HL-60 (cell line): ENCODE data around the gene SRMS.

Source experiments
- DNase-seq, 2 experiments: peaks; one replicate each; pipeline ENCODE4 v3.0.0-alpha.2; 2010 to 2020; ENCODE audit warnings: low read depth in 1 of 2, low spot score in 1 of 2
- H3K27ac ChIP-seq: fragments of 250-450 bp; sonication (Bioruptor Pico); replicated peaks from 2 replicates; pipeline ENCODE4 v1.5.1; 2020; ENCODE audit warnings: mild to moderate bottlenecking, moderate library complexity
- H3K27me3 ChIP-seq: fragments of 250-450 bp; sonication (Bioruptor Pico); 2 replicates; pipeline ENCODE4 v1.5.1; 2021; ENCODE audit warnings: mild to moderate bottlenecking, moderate library complexity; ENCODE audit not compliant: insufficient read depth, poor library complexity, severe bottlenecking
- H3K4me3 ChIP-seq: replicated peaks from 2 replicates; pipeline ENCODE4 v1.5.1; 2011; ENCODE audit warnings: mild to moderate bottlenecking, control low read depth, low read length; ENCODE audit not compliant: insufficient read depth
- GABPA ChIP-seq: IDR thresholded peaks from 2 replicates; pipeline ENCODE4 v1.6.1; 2012; ENCODE audit warnings: low read depth
- POLR2AphosphoS5 ChIP-seq: IDR thresholded peaks from 2 replicates; pipeline ENCODE4 v1.6.1; 2012; ENCODE audit warnings: low read depth
- REST ChIP-seq: IDR thresholded peaks from 2 replicates; pipeline ENCODE4 v1.6.1; 2012; ENCODE audit warnings: low read depth; ENCODE audit not compliant: insufficient replicate concordance
- SPI1 ChIP-seq: IDR thresholded peaks from 2 replicates; pipeline ENCODE4 v1.6.1; 2012; ENCODE audit warnings: low read depth, mild to moderate bottlenecking, borderline replicate concordance
- TF ChIP-seq, protein P1 (sequence below): IDR thresholded peaks from one replicate; pipeline ENCODE4 v1.5.1; 2011; ENCODE audit warnings: low read length, control low read depth, inconsistent platforms; ENCODE audit not compliant: insufficient read depth

SRMS gene

DNA sequence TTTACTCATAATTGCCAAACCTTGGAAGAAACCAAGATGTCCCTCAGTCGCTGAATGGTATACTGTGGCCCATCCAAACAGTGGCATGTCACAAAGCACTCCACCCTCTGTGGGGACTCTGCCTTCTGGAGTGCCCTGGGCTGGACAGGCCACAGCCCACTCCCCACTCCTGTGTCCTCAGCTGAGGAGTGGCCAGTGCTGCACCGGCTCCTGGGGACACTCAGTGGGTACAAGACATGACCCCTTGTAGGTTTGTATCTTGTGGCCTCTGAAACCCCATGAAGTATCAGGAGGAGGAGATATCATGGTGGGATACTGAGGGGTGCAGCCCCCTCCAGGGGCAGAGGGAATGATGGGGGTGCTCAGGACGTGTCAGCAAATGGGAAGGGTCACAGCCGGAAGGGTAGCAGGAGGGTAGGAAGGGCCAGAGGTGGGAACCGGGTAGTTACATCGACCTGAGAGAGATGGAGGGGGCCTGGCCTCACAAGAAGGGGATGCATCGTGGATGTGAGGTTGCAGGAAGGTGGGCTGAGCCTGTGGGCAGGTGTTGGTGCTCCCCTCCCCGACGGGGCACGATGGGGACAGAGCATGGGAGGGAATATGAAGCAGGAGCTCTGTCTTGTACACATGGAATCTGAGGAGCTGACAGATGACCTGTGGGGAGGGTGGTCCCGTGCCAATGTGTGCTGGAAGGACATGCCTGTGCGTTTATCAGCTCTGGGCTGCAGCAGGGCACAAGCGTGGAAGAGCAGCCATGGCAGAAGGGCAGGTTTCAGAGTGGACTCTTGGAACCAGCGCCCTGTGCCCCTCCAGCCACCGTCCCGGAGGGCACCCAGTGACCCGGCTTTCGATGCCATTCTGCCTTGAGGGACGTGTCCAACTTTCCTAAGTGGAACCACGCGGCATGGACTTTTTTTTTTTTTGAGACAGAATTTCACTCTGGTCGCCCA is 38.3 kb upstream of the SRMS start:
- TF ChIP-seq POLR2AphosphoS5 (no peak), REST (no peak), SPI1 (no peak), GABPA (no peak)
- TF ChIP-seq, protein P1, sequence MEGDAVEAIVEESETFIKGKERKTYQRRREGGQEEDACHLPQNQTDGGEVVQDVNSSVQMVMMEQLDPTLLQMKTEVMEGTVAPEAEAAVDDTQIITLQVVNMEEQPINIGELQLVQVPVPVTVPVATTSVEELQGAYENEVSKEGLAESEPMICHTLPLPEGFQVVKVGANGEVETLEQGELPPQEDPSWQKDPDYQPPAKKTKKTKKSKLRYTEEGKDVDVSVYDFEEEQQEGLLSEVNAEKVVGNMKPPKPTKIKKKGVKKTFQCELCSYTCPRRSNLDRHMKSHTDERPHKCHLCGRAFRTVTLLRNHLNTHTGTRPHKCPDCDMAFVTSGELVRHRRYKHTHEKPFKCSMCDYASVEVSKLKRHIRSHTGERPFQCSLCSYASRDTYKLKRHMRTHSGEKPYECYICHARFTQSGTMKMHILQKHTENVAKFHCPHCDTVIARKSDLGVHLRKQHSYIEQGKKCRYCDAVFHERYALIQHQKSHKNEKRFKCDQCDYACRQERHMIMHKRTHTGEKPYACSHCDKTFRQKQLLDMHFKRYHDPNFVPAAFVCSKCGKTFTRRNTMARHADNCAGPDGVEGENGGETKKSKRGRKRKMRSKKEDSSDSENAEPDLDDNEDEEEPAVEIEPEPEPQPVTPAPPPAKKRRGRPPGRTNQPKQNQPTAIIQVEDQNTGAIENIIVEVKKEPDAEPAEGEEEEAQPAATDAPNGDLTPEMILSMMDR: no peak
- H3K27me3 ChIP-seq: peaks cover 5% of the 10 kb centered on the region
- DNase-seq: no peak
- H3K27ac ChIP-seq: no peak overlapping the region
- no peak overlapping the region for H3K4me3 ChIP-seq

- no peak for DNase-seq
- H3K27me3 ChIP-seq: peaks cover 18% of the 10 kb centered on the region
- H3K27ac ChIP-seq: no peak overlapping the region
- no peak overlapping the region for H3K4me3 ChIP-seq
- TF ChIP-seq GABPA (no peak), REST (no peak)
- TF ChIP-seq, protein P1: no peak
These were observed 35.0 kb upstream of the SRMS start for GRCh38 chr20:63582382-63583063.

DNA sequence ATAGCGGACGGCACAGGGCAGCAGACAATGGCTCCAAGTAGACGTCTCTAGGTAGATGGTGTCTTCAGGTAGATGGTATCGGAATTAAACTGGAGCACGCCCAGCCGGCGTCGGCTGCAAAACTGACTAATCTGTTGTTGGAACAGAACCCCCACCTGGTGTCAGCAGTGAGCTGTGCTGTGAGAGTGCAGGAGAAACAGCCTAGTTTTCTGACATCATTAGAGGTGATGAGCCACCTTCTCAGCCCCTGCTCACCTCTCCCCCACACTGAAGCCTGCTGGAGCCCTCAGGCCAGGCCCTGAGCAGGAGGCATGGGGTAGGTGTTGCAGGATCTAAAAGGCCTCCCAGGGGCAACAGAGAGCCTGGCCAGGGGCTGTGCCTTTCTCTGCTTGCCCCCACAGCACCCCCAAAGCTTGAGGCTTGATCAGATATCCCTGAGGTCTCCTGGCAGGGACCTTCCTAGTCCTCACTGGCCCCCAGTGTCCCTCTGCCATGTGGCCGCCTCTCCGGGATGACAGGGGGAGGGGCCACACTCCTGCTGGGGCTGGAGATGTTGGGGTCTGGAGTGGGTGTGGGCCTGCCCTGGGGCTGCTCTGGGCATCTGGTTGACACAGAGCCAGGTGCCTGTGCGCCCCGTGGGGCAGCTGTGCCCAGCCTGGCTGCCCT is 33.4 kb upstream of the SRMS start:
- DNase-seq: peak in 1 of 2 experiments; percentile 67
- TF ChIP-seq, protein P1: peak; percentile 55
- TF ChIP-seq GABPA: no peak
- H3K4me3 ChIP-seq: no peak overlapping the region
- peaks cover 31% of the 10 kb centered on the region for H3K27me3 ChIP-seq
- H3K27ac ChIP-seq: no peak overlapping the region
